Endodermal cell (in vitro differentiated cells): ENCODE results near the gene ENGASE. TPM values are rescaled to one million over a fixed set of nuclear protein-coding genes. Genes with fewer than 3 reads are reported as not detected.

Experiments
- DNase-seq: peaks from one replicate; pipeline ENCODE4 v3.0.0-alpha.2; 2017
- H3K27ac ChIP-seq: 2 replicates; pipeline ENCODE4 v1.5.1; 2013; ENCODE audit warnings: mild to moderate bottlenecking, low read depth, low read length, moderate library complexity
- H3K27me3 ChIP-seq: 2 replicates; pipeline ENCODE4 v1.6.1; 2013; ENCODE audit warnings: mild to moderate bottlenecking, low read length, moderate library complexity; ENCODE audit not compliant: insufficient read depth, control insufficient read depth, poor library complexity, severe bottlenecking
- H3K36me3 ChIP-seq: 2 replicates; pipeline ENCODE4 v1.7.0; 2013; ENCODE audit warnings: mild to moderate bottlenecking, low read length, moderate library complexity; ENCODE audit not compliant: control insufficient read depth, insufficient read depth
- H3K4me1 ChIP-seq: one replicate; pipeline ENCODE4 v1.7.0; 2013; ENCODE audit warnings: low read length; ENCODE audit not compliant: control insufficient read depth, insufficient read depth
- H3K4me3 ChIP-seq: 2 replicates; pipeline ENCODE4 v1.5.1; 2013; ENCODE audit warnings: mild to moderate bottlenecking, low read length, moderate library complexity
- H3K9ac ChIP-seq: 2 replicates; pipeline ENCODE4 v1.6.1; 2013; ENCODE audit warnings: mild to moderate bottlenecking, low read length, moderate library complexity; ENCODE audit not compliant: poor library complexity, severe bottlenecking; ENCODE audit errors: extremely low read depth
- H3K9me3 ChIP-seq: 2 replicates; pipeline ENCODE4 v1.6.1; 2013; ENCODE audit warnings: mild to moderate bottlenecking, low read length, moderate library complexity; ENCODE audit not compliant: control insufficient read depth
- H3K27ac Mint-ChIP-seq: 2 replicates; pipeline ENCODE4 v1.8.0; 2020; ENCODE audit warnings: mixed read lengths
- H3K27me3 Mint-ChIP-seq: 2 replicates; pipeline ENCODE4 v1.8.0; 2021; ENCODE audit warnings: mild to moderate bottlenecking, mixed read lengths; ENCODE audit not compliant: insufficient read depth
- H3K36me3 Mint-ChIP-seq: 2 replicates; pipeline ENCODE4 v1.8.0; 2020; ENCODE audit warnings: low read depth, mixed read lengths
- H3K4me1 Mint-ChIP-seq: 2 replicates; pipeline ENCODE4 v1.8.0; 2020; ENCODE audit warnings: mixed read lengths
- H3K4me3 Mint-ChIP-seq: 2 replicates; pipeline ENCODE4 v1.8.0; 2020; ENCODE audit warnings: mild to moderate bottlenecking, moderate library complexity, mixed read lengths
- H3K9me3 Mint-ChIP-seq: 2 replicates; pipeline ENCODE4 v1.8.0; 2020; ENCODE audit warnings: mild to moderate bottlenecking, mixed read lengths
- WGBS, 2 experiments: methylation state at CpG; one replicate each; pipeline versions ENCODE4 v1.1.5 to v1.1.7; 2013; ENCODE audit warnings: missing lambda C conversion rate in 2 of 2, mixed read lengths in 1 of 2; ENCODE audit not compliant: insufficient coverage in 1 of 2, insufficient read length in 1 of 2; 5-methylcytosine and 5-hydroxymethylcytosine counted together
- total RNA-seq, 2 donors: library from RNA; stranded (reverse); fragmentation: NEBNext Ultra II Directional in 1 of 2; extraction: Animal tissue kit (Norgen Biotek cat#: 25700) in 1 of 2; gene quantifications; 2 replicates in 1 of 2; 3 replicates in 1 of 2; pipeline ENCODE4 v1.2.1, GENCODE V29; 2021
- TF ChIP-seq, protein P1 (sequence below): fragments of 200-600 bp; sonication (generic); conservative IDR thresholded peaks from 2 replicates; pipeline ENCODE4 v1.5.0; 2021; ENCODE audit warnings: antibody characterized with exemption, mild to moderate bottlenecking

Gene ENGASE
- total RNA-seq, 2 donors from 2014 or later = 40.8 to 42.0 TPM

- Histone ChIP-seq H3K9me3 (no peaks in the 10 kb centered on the region), H3K27ac (no peak overlapping the region), H3K27me3 (peaks cover 38% of the 10 kb centered on the region), H3K4me1 (peaks cover 6% of the 10 kb centered on the region), H3K9ac (no peak overlapping the region), H3K36me3 (no peaks in the 10 kb centered on the region), H3K4me3 (no peak overlapping the region)
- Mint-ChIP-seq H3K9me3 (no peaks in the 10 kb centered on the region), H3K27ac (no peak overlapping the region), H3K4me1 (peaks cover 23% of the 10 kb centered on the region), H3K36me3 (peaks cover 3% of the 10 kb centered on the region), H3K27me3 (peaks cover 63% of the 10 kb centered on the region), H3K4me3 (no peak overlapping the region)
- 90 to 93% methylated on average over 12 to 16 of the region's 16 CpGs for WGBS, 2 experiments
- peak; percentile 49 for DNase-seq
- TF ChIP-seq, protein P1, sequence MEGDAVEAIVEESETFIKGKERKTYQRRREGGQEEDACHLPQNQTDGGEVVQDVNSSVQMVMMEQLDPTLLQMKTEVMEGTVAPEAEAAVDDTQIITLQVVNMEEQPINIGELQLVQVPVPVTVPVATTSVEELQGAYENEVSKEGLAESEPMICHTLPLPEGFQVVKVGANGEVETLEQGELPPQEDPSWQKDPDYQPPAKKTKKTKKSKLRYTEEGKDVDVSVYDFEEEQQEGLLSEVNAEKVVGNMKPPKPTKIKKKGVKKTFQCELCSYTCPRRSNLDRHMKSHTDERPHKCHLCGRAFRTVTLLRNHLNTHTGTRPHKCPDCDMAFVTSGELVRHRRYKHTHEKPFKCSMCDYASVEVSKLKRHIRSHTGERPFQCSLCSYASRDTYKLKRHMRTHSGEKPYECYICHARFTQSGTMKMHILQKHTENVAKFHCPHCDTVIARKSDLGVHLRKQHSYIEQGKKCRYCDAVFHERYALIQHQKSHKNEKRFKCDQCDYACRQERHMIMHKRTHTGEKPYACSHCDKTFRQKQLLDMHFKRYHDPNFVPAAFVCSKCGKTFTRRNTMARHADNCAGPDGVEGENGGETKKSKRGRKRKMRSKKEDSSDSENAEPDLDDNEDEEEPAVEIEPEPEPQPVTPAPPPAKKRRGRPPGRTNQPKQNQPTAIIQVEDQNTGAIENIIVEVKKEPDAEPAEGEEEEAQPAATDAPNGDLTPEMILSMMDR = no peak
Observed at GRCh38 chr17:79026376-79027273, 48.0 kb upstream of the ENGASE start.

DNA sequence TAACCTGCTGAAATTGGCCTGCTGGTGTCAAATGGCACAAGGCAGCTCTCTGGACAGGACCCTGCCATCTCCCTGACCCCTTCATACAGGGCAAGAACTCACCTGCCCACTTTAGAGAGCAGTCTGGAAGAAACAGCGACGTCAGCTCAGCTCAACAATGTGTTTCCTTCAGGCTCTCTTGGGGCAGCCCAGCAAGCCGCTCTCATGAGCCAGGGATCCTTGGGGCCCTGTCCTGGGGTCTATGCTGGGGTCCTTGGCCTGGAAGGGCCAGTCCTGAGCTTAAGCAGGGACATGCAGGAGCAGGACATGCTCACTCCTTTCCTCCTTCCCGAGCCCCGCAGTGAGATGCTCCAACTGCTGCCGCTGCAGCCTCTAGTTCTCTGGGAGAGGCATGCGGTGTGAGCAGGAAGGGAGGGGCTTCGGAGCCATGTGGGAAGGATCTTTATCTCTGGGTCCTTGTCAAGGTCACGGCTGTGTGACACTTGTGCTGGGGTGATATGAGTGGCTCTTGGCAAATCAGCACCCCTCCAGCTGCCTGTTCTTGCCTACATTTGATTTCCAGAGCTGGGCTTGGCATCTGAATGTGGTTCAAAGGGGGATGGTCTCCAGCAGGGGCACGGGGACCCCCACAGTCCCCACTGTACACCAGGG lies 47.2 kb upstream of the ENGASE start:
- Histone ChIP-seq H3K9me3 (no peaks in the 10 kb centered on the region), H3K27ac (no peak overlapping the region), H3K9ac (no peak overlapping the region), H3K4me1 (peaks cover 3% of the 10 kb centered on the region), H3K4me3 (no peak overlapping the region), H3K27me3 (peaks cover 37% of the 10 kb centered on the region), H3K36me3 (no peaks in the 10 kb centered on the region)
- Mint-ChIP-seq H3K4me3 (no peak overlapping the region), H3K9me3 (no peaks in the 10 kb centered on the region), H3K27ac (no peak overlapping the region), H3K27me3 (peaks cover 67% of the 10 kb centered on the region), H3K4me1 (peaks cover 19% of the 10 kb centered on the region), H3K36me3 (peaks cover 3% of the 10 kb centered on the region)
- WGBS, 2 experiments = 71 to 79% methylated on average over 7 to 10 of the region's 10 CpGs
- TF ChIP-seq, protein P1 = no peak
- DNase-seq = peak; percentile 74

- WGBS, 2 experiments = 87 to 88% methylated on average over 10 to 16 of the region's 16 CpGs
- H3K27ac ChIP-seq = no peak overlapping the region
- peaks cover 31% of the 10 kb centered on the region for H3K27me3 ChIP-seq
- H3K9me3 Mint-ChIP-seq = no peaks in the 10 kb centered on the region
- no peaks in the 10 kb centered on the region for H3K36me3 ChIP-seq
- H3K27ac Mint-ChIP-seq = no peak overlapping the region
- H3K9me3 ChIP-seq = no peaks in the 10 kb centered on the region
- peaks cover 66% of the 10 kb centered on the region for H3K27me3 Mint-ChIP-seq
- TF ChIP-seq, protein P1 = no peak
- H3K9ac ChIP-seq = no peak overlapping the region
- no peaks in the 10 kb centered on the region for H3K4me1 ChIP-seq
- no peak overlapping the region for H3K4me3 ChIP-seq
- H3K36me3 Mint-ChIP-seq = peaks cover 3% of the 10 kb centered on the region
- no peak overlapping the region for H3K4me3 Mint-ChIP-seq
- peaks cover 13% of the 10 kb centered on the region for H3K4me1 Mint-ChIP-seq
- no peak for DNase-seq
Observed at GRCh38 chr17:79027925-79028491, 46.6 kb upstream of the ENGASE start.
